ENCODE measurements around the gene HACL1. TPM values are rescaled to one million over a fixed set of nuclear protein-coding genes. Genes with fewer than 3 reads are reported as not detected.

Gene HACL1
- total RNA-seq, 8 experiments from 2014 or later: 17.0 to 34.7 (median 23.7) TPM

DNA sequence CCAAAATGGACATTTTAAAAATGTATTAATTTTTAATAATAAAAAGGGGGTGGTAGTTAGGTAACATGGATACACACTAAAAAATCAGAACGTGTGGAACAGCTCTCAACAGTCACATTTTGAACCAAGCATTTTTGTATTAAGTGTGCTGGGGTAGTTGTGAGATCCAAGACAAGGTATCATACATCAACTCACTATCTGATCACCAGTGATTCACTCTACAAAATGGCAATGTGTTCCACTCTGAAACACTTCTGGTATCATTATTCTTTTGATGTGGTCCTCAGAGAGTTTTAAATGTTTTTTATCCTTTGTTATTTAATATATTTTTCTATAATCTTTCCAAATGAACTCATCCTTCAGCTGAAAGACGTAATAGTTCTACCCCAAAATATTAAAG, 5.4 kb downstream of the HACL1 start:
- in situ Hi-C loops (cut with MboI; ENCODE audit: low pct_unique_long_range_greater_than_20kb in 2 of 9, low sequenced_read_pairs in 9 of 9, unreplicated experiment in 9 of 9): loop anchor here in 1 of 9 experiments (25.0 kb wide), 1 partner anchor 384 kb away; the partner anchor contains the start of gene CAPN7
- 69 to 100% (median 90%) methylated on average over 1 to 2 of the region's 2 CpGs; no CpG with 5 or more reads in 1 of the 10 experiments for WGBS, 10 experiments
- ATAC-seq (replicated peaks in 6 of 8): no peak
- Histone ChIP-seq H3K27ac (no peak overlapping the region), H3K4me1 (replicated peaks in 1 of 2) (peaks cover 0 to 7% of the 10 kb centered on the region in 2 donors), H3K4me3 (no peak overlapping the region)

DNA sequence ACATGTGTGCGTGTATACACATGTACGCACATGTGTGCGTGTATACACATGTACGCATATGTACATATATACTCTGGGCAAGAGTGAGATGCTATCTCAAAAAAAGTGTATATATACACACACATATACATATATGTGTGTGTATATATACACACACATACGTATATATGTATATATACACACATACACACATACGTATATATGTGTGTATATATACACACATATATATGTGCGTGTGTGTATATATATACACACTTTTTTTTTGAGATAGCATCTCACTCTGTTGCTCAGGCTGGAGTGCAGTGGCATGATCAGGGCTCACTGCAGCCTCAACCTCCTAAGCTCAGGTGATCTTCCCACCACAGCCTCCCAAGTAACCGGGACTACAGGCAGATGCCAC, 8.4 kb downstream of the HACL1 start:
- in situ Hi-C loops (cut with MboI; ENCODE audit: low pct_unique_long_range_greater_than_20kb in 2 of 9, low sequenced_read_pairs in 9 of 9, unreplicated experiment in 9 of 9): loop anchor here in 1 of 9 experiments (25.0 kb wide), 1 partner anchor 381 kb away; the partner anchor contains the start of gene CAPN7

DNA sequence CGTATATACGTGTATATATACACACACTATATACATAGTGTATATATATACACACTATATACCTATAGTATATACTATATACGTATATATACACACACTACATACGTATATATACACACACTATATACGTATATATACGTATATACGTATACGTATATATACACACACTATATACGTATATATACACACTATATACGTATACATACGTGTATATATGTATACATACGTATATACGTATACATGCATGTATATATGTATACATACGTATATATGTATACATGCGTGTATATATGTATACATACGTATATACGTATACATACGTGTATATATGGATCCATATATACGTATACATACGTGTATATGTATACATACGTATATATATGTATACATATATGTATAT, 9.4 kb downstream of the HACL1 start:
- no peak for ATAC-seq (replicated peaks in 6 of 8)
- 87 to 100% (median 94%) methylated on average over 1 to 21 of the region's 21 CpGs; no CpG with 5 or more reads in 3 of the 10 experiments for WGBS, 10 experiments
- in situ Hi-C loops (cut with MboI; ENCODE audit: low pct_unique_long_range_greater_than_20kb in 2 of 9, low sequenced_read_pairs in 9 of 9, unreplicated experiment in 9 of 9): loop anchor here in 1 of 9 experiments (25.0 kb wide), 1 partner anchor 380 kb away; the partner anchor contains the start of gene CAPN7
- H3K4me1 ChIP-seq (replicated peaks in 1 of 2): no peaks in the 10 kb centered on the region
- no peak overlapping the region for H3K27ac ChIP-seq
- no peak overlapping the region for H3K4me3 ChIP-seq

More for the DNA sequence above, 8.4 kb downstream of the HACL1 start:
- no peak overlapping the region for H3K27ac ChIP-seq
- ATAC-seq (replicated peaks in 6 of 8): no peak
- H3K4me3 ChIP-seq: no peak overlapping the region
- H3K4me1 ChIP-seq (replicated peaks in 1 of 2): no peaks in the 10 kb centered on the region
- WGBS, 10 experiments: 82 to 100% (median 100%) methylated on average over 1 to 2 of the region's 8 CpGs; no CpG with 5 or more reads in 5 of the 10 experiments

DNA sequence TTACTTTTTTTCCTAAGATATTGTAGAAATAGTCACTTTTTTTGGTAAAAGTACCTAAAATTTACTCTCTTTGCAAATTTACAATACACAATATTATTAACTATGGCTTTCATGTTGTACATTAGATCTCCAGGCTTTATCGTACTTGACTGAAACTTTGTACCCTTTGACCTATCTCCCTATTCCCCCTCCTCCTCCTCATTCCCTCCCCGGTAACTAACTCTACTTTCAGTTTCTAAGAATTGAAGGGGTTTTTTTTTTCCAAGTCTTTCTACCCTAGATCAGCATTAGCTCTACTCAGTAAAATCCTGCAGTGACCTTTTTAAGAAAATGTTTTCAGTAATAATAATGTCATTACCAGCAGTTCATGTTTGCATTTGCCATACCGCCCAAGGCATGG, 10.1 kb downstream of the HACL1 start:
- no peak overlapping the region for H3K4me3 ChIP-seq
- 75 to 100% (median 95%) methylated on average over 2 to 3 of the region's 3 CpGs for WGBS, 10 experiments
- no peaks in the 10 kb centered on the region for H3K4me1 ChIP-seq (replicated peaks in 1 of 2)
- no peak for ATAC-seq (replicated peaks in 6 of 8)
- in situ Hi-C loops (cut with MboI; ENCODE audit: low pct_unique_long_range_greater_than_20kb in 2 of 9, low sequenced_read_pairs in 9 of 9, unreplicated experiment in 9 of 9): loop anchor here in 1 of 9 experiments (25.0 kb wide), 1 partner anchor 379 kb away; the partner anchor contains the start of gene CAPN7
- no peak overlapping the region for H3K27ac ChIP-seq

DNA sequence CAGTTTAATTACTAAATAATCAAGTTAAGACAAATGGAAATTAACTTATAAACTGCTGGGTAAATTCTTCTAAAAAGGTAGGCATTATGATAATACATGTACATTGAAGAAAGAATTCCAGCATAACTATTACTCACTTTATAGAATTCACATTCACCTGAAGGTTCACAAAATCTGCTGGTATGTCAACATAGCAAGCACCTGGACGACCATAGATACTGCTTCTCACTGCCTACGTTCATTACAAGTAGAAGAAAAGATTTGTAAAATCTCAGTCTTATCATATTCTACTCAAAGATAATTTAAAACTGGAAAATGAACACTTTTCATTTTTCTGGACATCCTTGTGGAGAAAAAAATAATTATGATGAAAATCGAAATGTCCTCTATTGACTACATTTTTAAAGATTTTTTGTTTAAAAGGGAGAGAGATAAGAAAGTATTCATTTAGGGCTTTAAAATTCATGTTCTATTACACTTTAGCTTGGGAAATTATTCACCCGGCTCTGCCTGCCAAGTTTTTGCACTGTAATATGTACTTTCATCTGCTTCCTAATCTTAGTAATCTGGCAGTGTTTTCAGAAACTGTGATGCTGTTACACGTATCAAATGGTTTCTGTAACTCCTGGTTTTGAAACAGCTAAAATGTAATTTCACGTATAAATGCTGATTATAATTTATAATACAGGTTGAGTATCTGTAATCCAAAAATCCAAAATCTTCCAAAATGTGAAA, 16.1 kb downstream of the HACL1 start:
- no peaks in the 10 kb centered on the region for H3K4me1 ChIP-seq (replicated peaks in 1 of 2)
- no peak overlapping the region for H3K4me3 ChIP-seq
- H3K27ac ChIP-seq: no peak overlapping the region
- in situ Hi-C loops (cut with MboI; ENCODE audit: low pct_unique_long_range_greater_than_20kb in 2 of 9, low sequenced_read_pairs in 9 of 9, unreplicated experiment in 9 of 9): loop anchor here in 1 of 9 experiments (25.0 kb wide), 1 partner anchor 373 kb away; the partner anchor contains the start of gene CAPN7
- 72 to 96% (median 87%) methylated on average over 3 to 6 of the region's 6 CpGs for WGBS, 10 experiments
- no peak for ATAC-seq (replicated peaks in 6 of 8)

DNA sequence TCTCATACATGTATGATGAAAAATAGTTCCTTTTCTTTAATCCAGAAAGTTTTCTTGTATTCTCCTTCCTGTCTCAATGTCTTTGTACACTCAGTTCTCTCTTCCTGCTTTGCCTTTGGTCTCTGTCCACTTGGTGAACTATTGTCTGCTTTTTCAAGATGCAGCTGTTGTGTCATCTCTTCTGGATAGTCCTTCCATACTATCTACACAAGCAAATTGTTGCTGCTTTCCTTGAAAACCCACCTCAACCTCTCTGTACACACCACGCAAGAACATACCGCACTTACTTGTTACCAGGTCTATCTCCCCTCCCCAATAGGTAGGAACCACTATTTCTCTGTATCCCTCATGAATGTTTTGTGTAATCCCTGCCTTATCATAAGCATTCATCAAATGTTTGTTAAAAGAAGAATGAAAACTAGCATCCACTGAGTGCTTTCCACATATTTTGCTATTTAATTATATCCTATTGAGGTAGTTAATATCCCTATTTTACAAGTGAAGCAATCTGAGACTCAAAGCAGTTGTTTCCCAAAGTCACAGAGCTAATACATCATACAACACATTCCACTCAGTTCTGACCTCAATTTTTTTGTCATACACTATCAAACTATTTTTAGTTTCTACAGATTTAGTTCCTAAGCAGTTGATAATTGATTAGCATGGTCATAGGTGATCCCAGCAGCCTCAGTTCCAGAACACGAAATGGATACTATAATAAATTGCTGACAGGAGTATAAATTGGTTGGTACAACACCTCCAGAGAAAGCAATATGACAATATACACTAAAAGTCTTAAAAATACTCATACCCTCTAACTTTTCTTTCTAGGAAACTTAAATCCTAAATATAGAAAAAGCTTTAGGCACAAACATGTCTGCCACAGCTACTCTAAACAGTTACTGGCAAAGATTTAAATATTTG, 19.6 kb downstream of the HACL1 start:
- whole genome bisulfite sequencing, 10 experiments: 83 to 100% (median 96%) methylated on average over 1 to 3 of the region's 3 CpGs; no CpG with 5 or more reads in 1 of the 10 experiments
- in situ Hi-C loops (cut with MboI; ENCODE audit: low pct_unique_long_range_greater_than_20kb in 2 of 9, low sequenced_read_pairs in 9 of 9, unreplicated experiment in 9 of 9): loop anchor here in 1 of 9 experiments (25.0 kb wide), 1 partner anchor 369 kb away; the partner anchor contains the start of gene CAPN7
- ATAC-seq (replicated peaks in 6 of 8): no peak
- Histone ChIP-seq H3K4me3 (no peak overlapping the region), H3K4me1 (replicated peaks in 1 of 2) (no peaks in the 10 kb centered on the region), H3K27ac (no peak overlapping the region)

DNA sequence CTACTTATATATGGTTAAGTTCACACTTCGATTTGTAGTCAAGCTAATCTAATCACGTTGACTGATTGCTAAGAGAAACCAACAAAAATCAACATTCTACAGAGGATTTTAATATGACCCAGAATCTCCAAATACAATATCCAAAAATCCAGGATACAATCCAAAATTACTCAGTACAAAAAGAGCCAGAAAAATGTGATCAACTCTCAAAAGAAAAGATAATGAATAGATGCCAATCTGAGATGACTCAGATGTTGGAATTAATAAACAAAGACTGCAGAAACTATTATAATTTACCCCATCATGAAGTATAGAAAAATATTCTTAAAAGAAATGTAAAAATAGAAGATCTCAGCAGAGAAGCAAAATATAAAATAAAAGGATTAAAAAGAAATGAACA, 22.3 kb downstream of the HACL1 start:
- H3K27ac ChIP-seq: no peak overlapping the region

DNA sequence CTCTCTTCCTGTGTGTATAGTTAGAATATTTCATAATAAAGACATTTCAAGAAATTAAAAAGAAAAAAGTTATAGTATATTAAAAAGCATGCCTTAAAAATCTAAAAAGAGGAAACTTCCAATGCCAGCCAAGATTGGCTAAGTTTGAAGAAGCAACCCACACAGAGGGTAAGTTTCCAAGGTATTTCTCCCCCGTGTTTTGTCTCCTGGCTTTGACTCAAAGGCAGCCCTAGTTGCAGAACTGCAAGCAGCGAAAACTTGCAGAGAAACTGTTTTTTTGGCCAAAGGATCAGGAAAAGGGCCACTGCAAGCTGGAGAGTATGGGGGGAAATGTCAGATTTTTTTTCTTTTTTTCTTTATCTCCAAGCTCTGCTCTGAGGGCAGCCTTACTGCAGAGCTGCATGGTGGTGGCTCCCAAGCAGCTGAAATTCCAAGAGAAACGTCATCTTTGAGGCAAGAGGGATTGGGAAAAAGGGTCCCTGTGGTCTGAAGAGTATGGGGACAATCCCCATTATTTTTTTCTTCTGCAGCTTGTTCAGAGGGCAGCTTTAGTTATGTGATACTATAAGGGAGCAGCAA, 23.0 kb downstream of the HACL1 start:
- Histone ChIP-seq H3K4me1 (replicated peaks in 1 of 2) (no peaks in the 10 kb centered on the region), H3K27ac (no peak overlapping the region), H3K4me3 (no peak overlapping the region)
- in situ Hi-C loops (cut with MboI; ENCODE audit: low pct_unique_long_range_greater_than_20kb in 2 of 9, low sequenced_read_pairs in 9 of 9, unreplicated experiment in 9 of 9): loop anchor here in 1 of 9 experiments (25.0 kb wide), 1 partner anchor 366 kb away; the partner anchor contains the start of gene CAPN7
- ATAC-seq (replicated peaks in 6 of 8): no peak
- 42 to 100% (median 83%) methylated on average over 2 to 3 of the region's 3 CpGs; no CpG with 5 or more reads in 3 of the 10 experiments for WGBS, 10 experiments

More for the DNA sequence above, 22.3 kb downstream of the HACL1 start:
- no peaks in the 10 kb centered on the region for H3K4me1 ChIP-seq (replicated peaks in 1 of 2)
- H3K4me3 ChIP-seq: no peak overlapping the region
- WGBS, 10 experiments: 0 to 94% (median 74%) methylated on average over 2 of the region's 2 CpGs
- in situ Hi-C loops (cut with MboI; ENCODE audit: low pct_unique_long_range_greater_than_20kb in 2 of 9, low sequenced_read_pairs in 9 of 9, unreplicated experiment in 9 of 9): loop anchor here in 1 of 9 experiments (25.0 kb wide), 1 partner anchor 367 kb away; the partner anchor contains the start of gene CAPN7
- no peak for ATAC-seq (replicated peaks in 6 of 8)

DNA sequence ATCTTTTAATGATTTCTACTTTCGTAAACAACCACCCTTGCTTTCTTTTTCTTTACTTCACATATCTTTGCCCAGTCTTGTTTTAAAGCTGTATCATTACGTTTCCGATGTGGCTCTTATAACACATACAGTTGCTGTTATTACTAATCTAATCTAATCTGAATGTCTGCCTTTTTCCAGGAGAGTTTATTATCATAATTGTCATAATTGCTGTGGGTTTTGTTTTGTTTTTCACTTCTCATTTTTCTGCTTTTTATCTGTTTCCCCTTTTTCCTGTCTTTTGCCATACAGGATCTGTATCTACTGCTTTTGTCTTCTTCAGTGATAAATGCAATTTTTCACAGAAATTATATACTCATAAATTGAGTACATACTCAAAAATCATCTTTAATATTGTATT, 24.9 kb downstream of the HACL1 start:
- in situ Hi-C loops (cut with MboI; ENCODE audit: low pct_unique_long_range_greater_than_20kb in 2 of 9, low sequenced_read_pairs in 9 of 9, unreplicated experiment in 9 of 9): loop anchor here in 1 of 9 experiments (25.0 kb wide), 1 partner anchor 364 kb away; the partner anchor contains the start of gene CAPN7
- ATAC-seq (replicated peaks in 6 of 8): no peak

DNA sequence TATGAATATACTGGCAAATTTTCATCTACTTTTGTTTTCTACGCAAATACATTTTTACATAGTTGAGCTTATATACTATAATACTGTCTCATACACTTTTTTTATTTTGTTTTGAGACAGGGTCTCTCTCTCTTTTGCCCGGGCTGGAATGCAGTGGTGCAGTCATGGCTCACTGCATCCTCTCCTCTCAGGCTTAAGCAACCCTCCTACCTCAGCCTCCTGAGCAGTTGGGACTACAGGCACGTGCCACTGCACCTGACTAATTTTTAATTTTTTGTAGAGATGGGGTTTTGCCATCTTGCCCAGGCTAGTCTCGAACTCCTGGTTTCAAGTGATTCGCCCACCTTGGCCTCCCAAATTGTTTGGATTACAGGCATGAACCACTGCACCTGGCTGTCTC, 25.9 kb downstream of the HACL1 start:
- WGBS, 10 experiments: 90 to 100% (median 98%) methylated on average over 1 to 5 of the region's 5 CpGs; no CpG with 5 or more reads in 1 of the 10 experiments
- no peak for ATAC-seq (replicated peaks in 6 of 8)
- in situ Hi-C loops (cut with MboI; ENCODE audit: low pct_unique_long_range_greater_than_20kb in 2 of 9, low sequenced_read_pairs in 9 of 9, unreplicated experiment in 9 of 9): loop anchor here in 1 of 9 experiments (25.0 kb wide), 1 partner anchor 363 kb away; the partner anchor contains the start of gene CAPN7
- no peak overlapping the region for H3K4me3 ChIP-seq
- no peaks in the 10 kb centered on the region for H3K4me1 ChIP-seq (replicated peaks in 1 of 2)
- H3K27ac ChIP-seq: no peak overlapping the region

More for the DNA sequence above, 24.9 kb downstream of the HACL1 start:
- Histone ChIP-seq H3K4me3 (no peak overlapping the region), H3K4me1 (replicated peaks in 1 of 2) (no peaks in the 10 kb centered on the region), H3K27ac (no peak overlapping the region)
- 93 to 98% (median 94%) methylated on average over 2 to 3 of the region's 3 CpGs for WGBS, 10 experiments

DNA sequence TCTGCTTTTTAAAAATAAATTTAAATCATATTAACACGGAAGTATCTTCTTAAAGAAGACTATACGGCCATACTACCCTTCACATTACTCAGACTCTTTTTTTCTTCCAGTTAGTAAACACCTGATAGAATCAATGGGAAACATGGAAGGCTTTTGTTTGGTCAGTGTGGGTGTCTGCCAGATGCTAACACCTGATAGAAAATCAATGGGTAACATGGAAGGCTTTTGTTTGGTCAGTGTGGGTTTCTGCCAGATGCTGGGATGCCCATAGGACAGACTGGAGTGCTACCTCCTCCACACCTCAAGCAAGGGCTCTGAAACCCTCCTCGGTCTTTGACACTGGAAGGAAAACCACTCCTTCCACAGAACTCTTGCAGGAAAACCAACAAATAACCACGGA, 29.2 kb downstream of the HACL1 start:
- H3K4me3 ChIP-seq: no peak overlapping the region
- 85 to 100% (median 90%) methylated on average over 1 to 4 of the region's 4 CpGs; no CpG with 5 or more reads in 2 of the 10 experiments for WGBS, 10 experiments
- no peak overlapping the region for H3K27ac ChIP-seq
- no peaks in the 10 kb centered on the region for H3K4me1 ChIP-seq (replicated peaks in 1 of 2)
- in situ Hi-C loops (cut with MboI; ENCODE audit: low pct_unique_long_range_greater_than_20kb in 2 of 9, low sequenced_read_pairs in 9 of 9, unreplicated experiment in 9 of 9): loop anchor here in 4 of 9 experiments (25.0 kb wide), 2 partner anchors 135 to 310 kb away; partner anchors contain the start of genes EAF1 (in 1 of the 4) and METTL6 (in 1 of the 4)
- no peak for ATAC-seq (replicated peaks in 6 of 8)

DNA sequence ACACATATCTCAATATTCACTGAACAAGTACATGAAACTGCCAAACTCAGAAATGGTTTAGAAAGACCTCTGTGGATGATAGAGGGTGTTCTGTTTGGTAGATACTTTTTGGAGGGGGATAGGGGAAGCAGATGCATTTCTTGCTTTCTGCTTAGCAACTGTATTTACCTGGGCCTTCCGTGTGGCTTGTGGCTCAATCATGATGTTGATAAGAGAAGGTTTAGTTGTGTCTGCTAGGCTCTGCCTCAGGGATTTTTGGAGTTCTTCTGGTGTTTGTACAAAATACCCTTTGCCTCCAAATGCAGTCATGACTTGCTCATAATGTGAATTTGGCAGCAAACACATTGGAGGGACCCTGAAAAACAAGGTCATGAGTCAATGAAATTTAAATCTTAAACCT, 38.2 kb downstream of the HACL1 start:
- 89 to 100% (median 100%) methylated on average over 1 of the region's 1 CpG; no CpG with 5 or more reads in 7 of the 10 experiments for WGBS, 10 experiments
- in situ Hi-C loops (cut with MboI; ENCODE audit: low pct_unique_long_range_greater_than_20kb in 2 of 9, low sequenced_read_pairs in 9 of 9, unreplicated experiment in 9 of 9): loop anchor here in 4 of 9 experiments (25.0 kb wide), 2 partner anchors 126 to 301 kb away; partner anchors contain the start of genes EAF1 (in 1 of the 4) and METTL6 (in 1 of the 4)
- Histone ChIP-seq H3K4me3 (no peak overlapping the region), H3K27ac (no peak overlapping the region), H3K4me1 (replicated peaks in 1 of 2) (no peaks in the 10 kb centered on the region)
- no peak for ATAC-seq (replicated peaks in 6 of 8)
